NT2/D1 (cell line): Measurements from ENCODE around the gene NAA16.
"Not testable (repeated sequence)": the region's sequence is repeated elsewhere in the genome, so short reads cannot be mapped to it uniquely, and the experiment has no call there.

Source experiments
- DNase-seq: peaks from one replicate; pipeline ENCODE4 v3.0.0-alpha.2; 2011; ENCODE audit warnings: low read depth, low spot score
- H3K27me3 ChIP-seq: 2 replicates; pipeline ENCODE4 v1.6.0; 2011; ENCODE audit warnings: mild to moderate bottlenecking; ENCODE audit not compliant: insufficient read length, insufficient read depth
- H3K36me3 ChIP-seq: 2 replicates; pipeline ENCODE4 v1.6.1; 2011; ENCODE audit warnings: mild to moderate bottlenecking, low read length, mixed read lengths; ENCODE audit not compliant: insufficient read depth, insufficient read length
- H3K4me1 ChIP-seq: 2 replicates; pipeline ENCODE4 v1.5.1; 2011; ENCODE audit not compliant: insufficient read depth, insufficient read length
- H3K4me3 ChIP-seq: 2 replicates; pipeline ENCODE4 v1.5.1; 2011; ENCODE audit warnings: low read depth; ENCODE audit not compliant: insufficient read length
- H3K9ac ChIP-seq: 2 replicates; pipeline ENCODE4 v1.6.0; 2011; ENCODE audit warnings: low read depth; ENCODE audit not compliant: insufficient read length
- H3K9me3 ChIP-seq: 2 replicates; pipeline ENCODE4 v1.5.1; 2011; ENCODE audit warnings: mild to moderate bottlenecking, low read length; ENCODE audit not compliant: insufficient read depth
- SUZ12 ChIP-seq: IDR thresholded peaks from 2 replicates; pipeline ENCODE4 v1.6.1; 2011; ENCODE audit not compliant: insufficient read length, insufficient read depth; ENCODE audit errors: extremely low read depth
- YY1 ChIP-seq: IDR thresholded peaks from 2 replicates; pipeline ENCODE4 v1.6.1; 2011; ENCODE audit not compliant: insufficient read length, insufficient read depth
- ZNF274 ChIP-seq: IDR thresholded peaks from 2 replicates; pipeline ENCODE4 v1.6.1; 2011; ENCODE audit warnings: mild to moderate bottlenecking, low read depth, low read length

NAA16 gene

GRCh38 chr13:41276824-41277223 lies 34.2 kb upstream of the NAA16 start:
- no peaks in the 10 kb centered on the region for H3K9me3 ChIP-seq
- no peak overlapping the region for H3K9ac ChIP-seq
- no peaks in the 10 kb centered on the region for H3K27me3 ChIP-seq
- no peak for DNase-seq
- no peak overlapping the region for H3K4me3 ChIP-seq
- peaks cover 3% of the 10 kb centered on the region for H3K4me1 ChIP-seq
- no peaks in the 10 kb centered on the region for H3K36me3 ChIP-seq
- TF ChIP-seq SUZ12 (no peak), YY1 (no peak), ZNF274 (no peak)

GRCh38 chr13:41279156-41279555 lies 31.9 kb upstream of the NAA16 start:
- DNase-seq, H3K4me3 ChIP-seq, H3K4me1 ChIP-seq, H3K27me3 ChIP-seq, H3K36me3 ChIP-seq, H3K9me3 ChIP-seq, H3K9ac ChIP-seq: not testable (repeated sequence)

GRCh38 chr13:41282129-41282571 lies 28.9 kb upstream of the NAA16 start:
- H3K27me3 ChIP-seq: no peaks in the 10 kb centered on the region
- DNase-seq: no peak
- no peak for TF ChIP-seq ZNF274
- no peak for TF ChIP-seq SUZ12
- TF ChIP-seq YY1: no peak
- no peaks in the 10 kb centered on the region for H3K4me1 ChIP-seq
- H3K9ac ChIP-seq: no peak overlapping the region
- no peaks in the 10 kb centered on the region for H3K9me3 ChIP-seq
- no peaks in the 10 kb centered on the region for H3K36me3 ChIP-seq
- no peak overlapping the region for H3K4me3 ChIP-seq

GRCh38 chr13:41284512-41285288 lies 26.4 kb upstream of the NAA16 start:
- Histone ChIP-seq H3K4me1 (no peaks in the 10 kb centered on the region), H3K9ac (no peak overlapping the region), H3K27me3 (no peaks in the 10 kb centered on the region), H3K4me3 (no peak overlapping the region), H3K36me3 (no peaks in the 10 kb centered on the region), H3K9me3 (no peaks in the 10 kb centered on the region)
- no peak for TF ChIP-seq SUZ12
- no peak for TF ChIP-seq YY1
- no peak for TF ChIP-seq ZNF274
- DNase-seq: no peak

- Histone ChIP-seq H3K4me3 (no peak overlapping the region), H3K36me3 (no peaks in the 10 kb centered on the region), H3K9me3 (no peaks in the 10 kb centered on the region), H3K4me1 (no peaks in the 10 kb centered on the region), H3K27me3 (no peaks in the 10 kb centered on the region), H3K9ac (no peak overlapping the region)
- TF ChIP-seq YY1 (no peak), SUZ12 (no peak), ZNF274 (no peak)
- DNase-seq: no peak
These were observed 24.7 kb upstream of the NAA16 start for GRCh38 chr13:41286370-41286769.

- H3K9ac ChIP-seq: no peak overlapping the region
- TF ChIP-seq SUZ12 (no peak), YY1 (no peak), ZNF274 (no peak)
- H3K9me3 ChIP-seq: peaks cover 6% of the 10 kb centered on the region; the same call in 1 of the 2 replicates
- H3K4me1 ChIP-seq: no peaks in the 10 kb centered on the region
- no peak overlapping the region for H3K4me3 ChIP-seq
- DNase-seq: no peak
- H3K36me3 ChIP-seq: no peaks in the 10 kb centered on the region
- H3K27me3 ChIP-seq: no peaks in the 10 kb centered on the region
These were observed 21.6 kb upstream of the NAA16 start for GRCh38 chr13:41289463-41289881.

- H3K9ac ChIP-seq: no peak overlapping the region
- H3K9me3 ChIP-seq: peaks cover 6% of the 10 kb centered on the region; the same call in 1 of the 2 replicates
- DNase-seq: no peak
- no peaks in the 10 kb centered on the region for H3K4me1 ChIP-seq
- no peaks in the 10 kb centered on the region for H3K27me3 ChIP-seq
- no peak overlapping the region for H3K4me3 ChIP-seq
- TF ChIP-seq ZNF274 (no peak), YY1 (no peak), SUZ12 (no peak)
- no peaks in the 10 kb centered on the region for H3K36me3 ChIP-seq
These were observed 19.8 kb upstream of the NAA16 start for GRCh38 chr13:41291246-41291645.

GRCh38 chr13:41293272-41293671 lies 17.8 kb upstream of the NAA16 start:
- TF ChIP-seq SUZ12 (no peak), YY1 (no peak), ZNF274 (no peak)
- no peak overlapping the region for H3K4me3 ChIP-seq
- no peaks in the 10 kb centered on the region for H3K36me3 ChIP-seq

More at GRCh38 chr13:41293272-41293671, 17.8 kb upstream of the NAA16 start:
- Histone ChIP-seq H3K27me3 (no peaks in the 10 kb centered on the region), H3K9me3 (peaks cover 6% of the 10 kb centered on the region; the same call in 1 of the 2 replicates), H3K4me1 (no peaks in the 10 kb centered on the region), H3K9ac (no peak overlapping the region)
- DNase-seq: no peak
